GM21723 (cell line): ENCODE measurements around the gene DDIT4L.
"Not testable (repeated sequence)": the region's sequence is repeated elsewhere in the genome, so short reads cannot be mapped to it uniquely, and the experiment has no call there.

Experiments
- ATAC-seq: cut with Tn5 transposase; IDR thresholded peaks from one replicate; pipeline ENCODE4 v1.9.1; 2021; ENCODE audit warnings: mild to moderate bottlenecking, moderate library complexity; ENCODE audit not compliant: unreplicated experiment

DDIT4L gene, protein sequence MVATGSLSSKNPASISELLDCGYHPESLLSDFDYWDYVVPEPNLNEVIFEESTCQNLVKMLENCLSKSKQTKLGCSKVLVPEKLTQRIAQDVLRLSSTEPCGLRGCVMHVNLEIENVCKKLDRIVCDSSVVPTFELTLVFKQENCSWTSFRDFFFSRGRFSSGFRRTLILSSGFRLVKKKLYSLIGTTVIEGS

DNA sequence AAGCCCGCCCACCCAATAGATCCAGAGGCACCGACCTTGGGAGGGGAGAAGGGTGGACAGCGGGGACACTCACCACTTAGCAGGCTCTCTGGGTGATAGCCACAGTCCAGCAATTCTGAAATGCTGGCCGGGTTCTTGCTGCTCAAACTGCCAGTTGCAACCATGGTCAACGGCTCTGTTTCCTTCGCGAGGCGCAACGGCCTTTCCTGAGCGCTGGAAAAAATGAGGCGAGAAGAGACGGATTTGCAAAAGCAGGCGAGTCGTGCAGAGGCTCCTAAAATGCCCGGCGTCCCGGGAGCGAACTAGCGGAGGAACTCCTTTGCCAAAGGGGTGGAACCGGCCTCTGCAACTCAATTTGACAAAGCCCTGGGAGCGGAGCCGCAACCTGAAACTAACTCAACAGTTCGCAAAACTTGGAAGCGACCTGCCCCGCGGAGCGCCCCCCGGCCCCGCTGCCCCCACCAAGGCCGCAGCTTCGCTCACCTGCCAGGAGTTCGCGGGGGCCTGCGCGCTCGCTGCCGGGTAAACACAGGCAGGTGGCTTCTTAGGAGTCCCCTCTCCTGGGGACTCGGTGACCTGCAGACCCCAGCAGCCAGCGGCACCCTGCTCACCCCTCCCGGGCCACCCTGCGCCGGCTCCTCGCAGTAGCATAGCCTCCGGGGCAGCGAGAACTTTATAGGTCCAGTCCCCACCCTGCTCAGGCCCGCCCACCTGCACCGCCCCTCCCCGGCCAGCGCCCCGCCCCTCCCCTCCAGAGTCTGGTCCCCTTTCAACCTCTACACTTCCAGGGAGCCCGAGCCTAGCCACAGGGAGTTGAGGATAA is at the start of gene DDIT4L:
DDIT4L (minus strand) TSS at position 649 of the 823 bp plus-strand sequence; CDS start at position 164, 485 bp downstream.
- ATAC-seq: no peak

DNA sequence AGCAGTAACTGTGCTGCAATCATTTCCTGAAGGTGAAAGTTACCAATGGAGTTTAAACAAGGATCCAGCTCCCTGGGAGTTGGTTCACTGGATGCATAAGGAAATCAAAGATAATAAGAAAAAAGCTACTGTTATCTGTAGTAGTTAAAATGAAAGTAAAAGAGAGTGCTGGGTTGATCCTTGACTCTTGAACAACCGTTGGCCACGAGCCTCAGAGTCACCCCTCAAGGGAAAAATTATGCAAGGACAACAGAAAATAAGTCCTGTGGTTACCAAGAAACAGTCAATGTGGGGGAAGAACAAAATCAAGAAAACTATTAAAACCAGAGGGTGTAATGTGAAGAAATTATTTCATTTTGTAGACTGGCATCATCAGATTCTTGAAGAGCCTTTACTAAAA is 49.7 kb upstream of the DDIT4L start:
- ATAC-seq: no peak

DNA sequence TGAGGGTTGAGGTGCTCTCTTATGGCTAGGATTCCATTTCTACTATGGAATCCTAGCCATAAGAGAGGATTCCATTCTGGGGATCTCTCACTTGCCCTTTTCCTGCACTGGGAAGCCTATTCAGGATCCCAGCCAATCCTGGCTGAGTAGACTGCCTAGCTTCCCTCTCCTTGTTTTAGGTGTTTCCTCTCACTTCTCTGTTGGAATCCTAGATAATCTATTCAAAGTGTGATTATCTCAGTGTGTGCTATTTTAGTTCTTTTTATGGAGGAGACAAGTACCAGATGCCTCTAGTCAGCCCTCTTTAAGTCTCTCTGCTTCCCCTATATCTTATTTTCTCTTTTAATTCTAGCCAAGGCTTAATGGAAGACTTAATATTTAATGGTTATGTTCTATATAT is 34.5 kb upstream of the DDIT4L start:
- no peak for ATAC-seq

DNA sequence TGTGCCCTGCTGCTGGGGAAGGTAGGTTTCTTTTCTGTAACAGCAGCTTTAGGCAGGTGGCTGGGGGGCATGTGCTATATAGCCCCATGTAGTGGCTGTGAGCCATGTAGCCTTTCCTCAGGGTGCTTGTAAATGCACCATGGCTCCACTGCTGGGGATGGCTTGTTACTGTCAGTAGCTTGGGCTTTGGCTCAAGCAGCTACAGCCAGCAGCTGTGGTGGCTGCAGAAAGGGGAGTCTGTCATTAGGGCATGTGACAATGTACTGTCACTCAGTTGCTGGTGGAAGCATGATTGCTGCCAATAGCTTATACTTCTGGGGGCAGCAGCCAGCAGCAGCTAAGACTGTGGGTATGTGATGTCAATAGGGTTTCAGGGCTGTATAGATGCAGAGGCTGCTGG is 33.9 kb upstream of the DDIT4L start:
- ATAC-seq: no peak

DNA sequence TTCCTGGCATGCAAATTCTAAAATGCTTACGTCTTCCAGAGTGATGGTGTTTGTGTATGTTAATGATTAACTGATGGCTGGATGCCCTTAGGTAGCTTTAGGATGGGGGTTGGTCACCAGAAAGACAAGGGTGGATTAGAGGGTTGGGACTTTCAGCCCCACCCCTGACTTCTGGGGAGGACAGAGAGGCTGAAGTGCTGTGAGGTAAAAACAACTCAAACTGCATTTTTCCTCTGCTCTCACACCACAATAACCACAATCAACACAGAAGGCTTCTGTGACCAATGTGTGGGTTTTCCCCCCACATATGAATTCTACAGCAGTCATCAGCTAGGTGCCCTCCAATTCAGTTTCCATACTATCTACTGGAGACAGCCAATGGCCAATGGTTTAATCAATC is 18.7 kb upstream of the DDIT4L start:
- peak; percentile 85 for ATAC-seq

DNA sequence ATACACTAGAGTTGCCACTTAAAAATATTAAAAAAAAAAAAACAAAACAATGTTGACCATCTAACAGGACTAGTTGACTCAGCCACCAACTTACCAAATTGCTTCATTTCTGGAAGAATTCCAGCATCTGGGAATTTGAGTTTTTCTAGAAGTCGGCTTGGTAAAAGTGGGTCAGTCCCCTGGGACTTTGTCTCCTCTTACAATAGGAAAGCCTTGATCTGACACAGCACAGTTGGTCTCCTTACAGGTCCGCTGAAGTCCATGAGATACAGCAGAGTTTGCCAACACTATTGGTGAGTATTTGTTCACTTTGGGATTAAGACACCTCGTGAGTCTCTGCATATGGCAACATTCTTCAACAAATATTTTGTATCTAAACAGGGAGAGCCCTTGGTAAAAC is 18.2 kb upstream of the DDIT4L start:
- ATAC-seq: peak; percentile 7

DNA sequence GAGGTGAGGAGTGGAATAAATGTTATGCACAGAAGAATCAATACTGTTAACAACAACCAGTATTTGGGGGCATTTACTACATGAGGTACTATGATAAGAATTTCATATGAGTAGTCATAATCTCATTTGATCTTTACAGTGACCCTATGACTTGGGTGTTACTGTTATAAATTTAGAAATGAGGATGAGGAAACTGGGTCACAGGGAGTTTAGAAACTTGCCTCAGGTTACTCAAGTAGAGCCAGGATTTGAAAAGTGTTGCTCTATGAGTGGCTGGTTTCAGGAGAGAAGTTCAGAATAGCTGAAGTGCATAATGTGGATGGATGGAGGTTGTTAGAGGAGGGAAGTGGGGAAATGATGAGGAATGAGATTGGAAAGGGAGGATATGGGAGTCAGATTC is 16.6 kb upstream of the DDIT4L start:
- ATAC-seq: no peak

DNA sequence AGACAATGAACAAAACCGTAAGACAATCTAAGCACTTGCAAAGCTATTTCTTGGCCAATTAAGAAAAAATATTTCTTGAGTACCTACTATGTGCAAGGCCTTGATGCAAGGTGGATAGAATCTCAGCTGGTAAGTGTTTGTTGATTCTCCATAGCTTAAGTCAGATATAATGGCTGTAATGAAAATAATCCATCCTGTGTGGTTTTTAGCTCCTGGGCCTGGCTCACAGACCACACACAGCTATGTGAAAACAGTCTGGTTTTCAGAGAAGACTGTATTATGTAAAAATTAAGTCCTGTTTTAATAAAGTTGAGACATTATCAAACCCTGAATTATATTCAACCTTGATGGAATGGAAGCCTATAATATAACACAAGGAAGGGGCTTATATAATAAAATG is 7.8 kb upstream of the DDIT4L start:
- ATAC-seq: no peak

DNA sequence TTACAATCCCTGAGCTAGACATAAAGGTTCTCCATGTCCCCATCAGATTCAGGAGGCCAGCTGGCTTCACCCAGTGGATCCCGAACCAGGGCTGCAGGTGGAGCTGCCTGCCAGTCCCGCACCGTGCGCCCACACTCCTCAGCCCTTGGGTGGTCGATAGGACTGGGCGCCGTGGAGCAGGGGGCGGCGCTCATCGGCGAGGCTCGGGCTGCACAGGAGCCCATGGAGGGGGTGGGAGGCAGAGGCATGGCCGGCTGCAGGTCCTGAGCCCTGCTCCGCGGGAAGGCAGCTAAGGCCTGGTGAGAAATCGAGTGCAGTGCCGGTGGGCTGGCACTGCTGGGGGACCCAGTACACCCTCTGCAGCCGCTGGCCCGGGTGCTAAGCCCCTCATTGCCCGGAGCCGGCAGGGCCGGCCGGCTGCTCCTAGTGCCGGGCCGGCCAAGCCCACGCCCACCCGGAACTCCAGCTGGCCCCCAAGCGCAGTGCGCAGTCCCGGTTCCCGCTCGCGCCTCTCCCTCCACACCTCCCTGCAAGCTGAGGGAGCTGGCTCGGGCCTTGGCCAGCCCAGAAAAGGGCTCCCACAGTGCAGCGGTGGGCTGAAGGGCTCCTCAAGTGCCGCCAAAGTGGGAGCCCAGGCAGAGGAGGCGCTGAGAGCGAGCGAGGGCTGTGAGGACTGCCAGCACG is 6.3 kb upstream of the DDIT4L start:
- not testable (repeated sequence) for ATAC-seq

DNA sequence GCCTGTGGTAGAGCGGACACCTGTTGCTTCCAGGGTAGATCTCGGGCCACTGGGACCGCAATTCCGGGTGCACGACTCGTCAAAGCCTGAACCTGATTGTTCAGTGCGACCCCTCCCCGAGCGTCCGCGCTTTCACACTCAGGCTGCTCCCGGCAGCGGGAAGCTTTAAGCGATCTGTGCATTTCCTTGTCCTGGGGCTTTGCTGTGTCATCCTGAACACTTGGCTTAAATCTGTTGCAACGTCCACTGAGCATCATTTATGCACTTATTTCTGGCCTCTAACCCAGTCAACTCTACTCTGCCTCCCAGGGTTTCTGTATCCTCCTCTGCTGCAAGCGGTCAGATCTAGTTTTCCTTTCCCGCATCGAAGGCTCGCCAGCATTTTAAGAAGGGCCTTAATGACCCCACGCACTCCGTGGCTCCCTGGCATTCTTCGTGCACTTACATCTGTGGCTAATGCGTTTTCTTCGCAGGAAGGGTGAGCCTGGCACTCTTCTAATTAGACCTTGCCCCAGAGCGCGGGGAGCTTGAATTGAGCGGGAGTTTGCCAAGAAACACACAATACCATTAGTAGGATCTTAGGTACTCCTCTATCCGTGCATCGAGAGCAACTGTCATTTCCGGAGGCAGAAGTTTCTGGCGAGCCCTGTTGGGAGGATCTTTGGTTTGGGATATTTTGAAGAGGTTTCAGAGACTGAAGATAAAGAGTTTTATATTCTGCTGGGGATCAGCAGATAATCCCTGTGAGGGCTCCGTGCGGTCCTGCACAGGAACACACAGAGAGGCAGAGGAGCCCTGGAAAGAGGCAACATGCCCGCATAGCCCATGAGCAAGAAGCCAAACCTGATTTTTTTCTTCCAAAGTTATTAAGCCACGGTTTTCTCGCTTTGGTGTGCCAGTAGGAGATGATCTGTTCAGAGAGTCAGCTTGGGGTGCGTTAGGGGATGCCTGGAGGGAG is 654 bp upstream of the DDIT4L start:
- no peak for ATAC-seq

DNA sequence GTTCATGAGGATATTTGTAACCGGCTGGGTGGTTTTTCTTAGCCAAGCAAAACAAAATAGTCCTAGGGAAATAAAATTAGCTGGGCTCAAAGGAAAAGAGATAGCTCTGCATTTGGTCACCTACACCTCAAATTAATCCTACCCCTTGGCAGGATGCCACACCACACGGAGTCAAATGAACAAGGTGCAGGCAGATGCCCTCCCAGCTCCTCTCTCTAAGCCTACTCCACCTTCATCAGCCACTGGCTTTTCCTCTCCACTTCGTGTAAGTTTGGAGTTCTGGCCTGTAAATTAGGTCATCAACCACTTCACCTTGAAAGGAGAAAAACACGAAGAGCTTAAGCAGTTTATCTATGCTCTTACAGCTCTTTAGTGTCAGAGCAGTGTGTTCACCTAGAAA is 1.4 kb downstream of the DDIT4L start:
- no peak for ATAC-seq

DNA sequence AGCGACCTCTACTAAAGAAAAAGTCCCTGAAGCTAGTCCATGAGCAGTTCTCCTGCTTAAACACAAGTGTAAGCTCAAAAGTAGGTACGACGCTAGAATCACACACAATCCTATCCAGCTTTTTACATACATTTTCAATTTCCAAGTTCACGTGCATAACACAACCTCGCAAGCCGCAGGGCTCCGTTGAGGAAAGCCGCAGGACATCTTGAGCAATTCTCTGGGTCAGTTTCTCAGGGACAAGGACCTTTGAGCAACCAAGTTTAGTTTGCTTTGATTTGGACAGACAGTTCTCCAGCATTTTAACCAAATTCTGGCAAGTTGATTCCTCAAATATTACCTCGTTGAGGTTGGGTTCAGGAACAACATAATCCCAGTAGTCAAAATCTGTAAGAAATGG is 2.5 kb downstream of the DDIT4L start:
- ATAC-seq: no peak

DNA sequence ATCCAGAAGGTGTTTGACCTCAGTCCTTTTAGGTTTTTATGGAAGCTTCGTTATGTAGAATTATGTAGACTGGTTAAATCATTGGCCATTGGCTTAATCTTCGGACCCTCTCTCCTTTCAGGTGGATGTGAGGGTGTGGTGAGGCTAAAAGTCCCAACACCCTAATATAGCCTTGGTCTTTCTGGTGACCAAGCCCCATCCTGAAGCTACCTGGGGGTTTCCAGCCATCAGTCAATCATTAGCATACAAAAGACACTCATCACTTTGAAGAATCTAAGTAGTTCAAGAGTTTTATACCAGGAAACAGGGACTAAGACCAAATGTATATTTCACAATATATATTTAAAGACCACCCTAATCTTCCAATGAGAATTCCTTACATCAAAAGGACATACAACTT is 5.5 kb downstream of the DDIT4L start:
- no peak for ATAC-seq

DNA sequence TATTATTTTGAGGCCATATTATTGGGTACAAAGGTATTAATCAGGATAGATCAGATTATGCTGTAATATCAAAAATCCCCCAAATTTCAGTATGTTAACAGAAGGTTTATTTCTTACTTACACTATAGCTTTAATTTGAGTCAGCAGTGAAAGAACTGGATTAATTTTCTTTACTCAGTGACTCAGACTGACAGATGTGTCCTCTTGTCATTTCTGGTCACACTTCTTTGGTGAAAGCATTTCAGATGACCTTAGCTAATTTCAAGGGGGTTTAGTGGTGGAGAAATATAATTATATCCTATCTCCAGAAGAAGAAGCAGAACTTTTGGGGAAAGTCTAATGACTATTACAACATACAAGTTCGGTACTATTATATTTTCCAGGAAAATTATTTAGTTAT is 12.4 kb downstream of the DDIT4L start:
- ATAC-seq: no peak

DNA sequence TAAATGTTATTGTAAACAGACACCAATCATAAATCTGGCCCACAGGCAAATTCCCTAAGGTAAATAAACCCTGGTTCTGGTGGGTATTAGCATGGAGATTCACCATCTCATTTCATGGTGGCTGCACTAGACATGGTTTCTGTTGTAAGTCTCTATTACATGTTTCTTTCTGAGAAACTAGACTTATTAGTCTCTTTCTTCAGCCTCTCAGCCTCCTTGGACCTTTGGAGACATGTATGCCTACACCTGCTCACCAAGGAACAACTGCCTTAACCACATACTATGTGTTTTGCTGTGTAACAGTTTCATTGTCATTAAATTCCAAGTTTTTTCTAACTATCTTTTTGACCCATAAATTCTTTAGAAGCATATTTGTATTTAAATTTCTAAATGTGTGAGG is 13.1 kb downstream of the DDIT4L start:
- no peak for ATAC-seq

DNA sequence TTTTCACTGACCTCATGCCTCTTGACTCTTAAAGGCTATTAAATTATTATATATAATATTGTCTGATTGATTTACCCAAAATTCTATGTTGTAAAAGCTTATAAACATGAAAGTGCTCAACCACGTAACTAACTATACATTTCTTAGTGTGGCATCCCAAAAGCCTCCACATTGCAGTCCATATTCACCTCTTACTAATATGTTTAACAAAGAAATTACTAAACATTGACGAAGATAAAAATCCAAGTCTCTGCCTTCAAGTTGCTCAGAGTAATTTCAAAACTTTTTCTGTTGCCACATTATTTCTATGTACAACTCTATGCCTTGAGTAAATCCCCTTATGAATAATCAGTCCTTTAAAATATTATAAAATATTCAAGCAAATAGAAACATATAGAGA is 14.4 kb downstream of the DDIT4L start:
- ATAC-seq: no peak

DNA sequence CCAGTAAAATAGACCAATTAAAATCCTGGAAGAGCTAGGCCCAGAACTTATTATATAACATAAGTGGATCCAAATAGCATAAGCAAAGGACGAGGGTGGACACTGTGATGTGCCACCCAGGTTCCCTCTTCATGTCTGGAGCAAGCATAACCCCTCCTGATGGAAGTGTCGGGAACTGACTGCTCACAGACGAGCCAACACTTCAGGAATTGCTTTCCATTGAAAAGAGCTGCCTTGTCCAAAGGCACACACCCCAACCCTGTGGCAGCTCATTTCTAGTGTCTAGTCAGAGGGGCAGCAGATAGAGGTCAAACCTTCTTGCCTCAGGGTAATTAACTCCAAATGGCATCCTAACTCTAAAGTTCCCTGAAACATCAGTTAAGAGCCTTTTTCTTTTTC is 15.3 kb downstream of the DDIT4L start:
- ATAC-seq: no peak

DNA sequence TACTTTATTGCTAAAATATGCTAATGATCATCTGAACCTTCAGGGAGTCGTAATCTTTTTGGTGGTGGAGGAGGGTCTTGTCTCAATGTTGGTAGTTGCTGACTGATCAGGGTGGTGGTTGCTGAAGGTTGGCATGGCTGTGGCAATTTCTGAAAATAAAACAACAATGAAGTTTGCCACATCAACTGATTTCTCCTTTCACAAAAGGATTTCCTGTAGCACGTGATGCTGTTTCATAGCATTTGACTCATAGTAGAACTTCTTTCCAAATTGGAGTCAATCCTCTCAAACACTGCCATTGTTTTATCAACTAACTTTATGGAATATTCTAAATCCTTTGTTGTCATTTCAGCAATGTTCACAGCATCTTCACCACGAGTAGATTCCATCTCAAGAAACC is 19.3 kb downstream of the DDIT4L start:
- no peak for ATAC-seq

DNA sequence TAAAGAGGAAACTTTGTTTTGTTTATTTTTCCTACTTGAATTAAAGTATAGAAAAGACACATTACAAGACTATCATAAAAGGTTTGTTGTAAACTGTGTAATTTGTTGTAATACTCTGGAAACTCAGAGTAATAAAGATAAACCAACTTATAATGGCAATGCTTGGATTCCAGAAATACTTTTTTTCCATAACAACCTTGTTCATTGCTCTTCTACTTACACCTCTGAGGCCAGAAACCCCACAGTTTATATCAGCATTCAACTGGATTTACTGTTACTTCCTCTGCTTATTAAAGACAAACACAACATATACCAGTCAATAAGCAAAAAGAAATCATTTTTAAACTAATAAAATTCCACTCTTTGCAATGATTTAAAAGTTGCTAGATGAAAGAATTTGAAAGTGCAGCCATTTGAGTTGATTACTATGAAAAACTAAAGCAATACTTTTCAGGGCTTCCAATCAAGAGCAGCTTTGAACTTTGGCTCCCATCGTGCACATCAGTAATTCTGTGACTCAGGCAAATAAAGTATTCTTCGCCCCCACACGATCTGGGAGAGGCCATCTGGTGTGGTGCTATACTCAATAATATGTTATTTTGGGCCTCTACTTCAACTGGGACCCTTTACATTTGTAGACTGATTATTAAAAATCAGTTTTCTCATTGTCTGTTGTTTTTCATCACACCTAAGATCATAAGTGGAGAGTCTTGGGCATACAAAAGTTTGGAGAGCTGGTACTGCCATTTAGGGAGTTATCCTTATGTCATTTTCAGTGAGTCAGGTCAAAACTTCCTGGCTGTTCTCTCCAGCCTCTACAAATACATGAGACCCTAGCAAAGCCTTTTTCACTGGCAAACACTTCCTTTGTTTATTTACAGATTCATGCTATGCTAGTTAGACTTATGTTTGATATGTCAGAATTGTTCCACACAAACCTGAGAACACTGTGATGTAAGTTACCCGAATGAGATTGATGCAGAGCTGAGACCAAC is 20.5 kb downstream of the DDIT4L start:
- no peak for ATAC-seq

DNA sequence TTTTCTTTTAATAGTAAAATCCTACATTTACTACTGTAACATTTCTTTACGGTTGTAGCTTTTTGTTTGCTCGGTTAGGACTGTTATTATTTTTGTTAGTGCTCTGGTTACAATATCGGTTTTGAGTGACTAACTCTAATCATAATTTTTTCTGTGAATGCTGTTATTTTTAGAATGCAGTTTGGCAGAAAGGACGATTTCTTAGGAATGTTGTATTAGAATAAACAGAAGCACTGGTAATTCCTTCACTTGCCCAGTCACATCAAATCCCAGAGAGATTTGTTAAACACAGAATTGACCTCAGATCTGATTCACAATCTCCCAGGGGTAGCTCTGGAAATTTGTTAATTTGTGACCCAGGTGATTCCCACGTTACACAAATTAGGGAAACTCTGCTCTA is 21.7 kb downstream of the DDIT4L start:
- no peak for ATAC-seq
